Keratinocyte (primary cell): ENCODE measurements around the gene PRKAR1B. TPM values are rescaled to one million over a fixed set of nuclear protein-coding genes. Genes with fewer than 3 reads are reported as not detected.

Experiments
- DNase-seq: peaks from one replicate; pipeline ENCODE4 v3.0.0-alpha.2; 2011; ENCODE audit warnings: low read depth, missing footprints, low spot score
- FAIRE-seq: peaks from 2 replicates; lab custom pipeline; 2011; peaks lifted over from hg19 to GRCh38; lab: Jason Lieb, UNC
- H2AFZ ChIP-seq: 2 replicates; pipeline ENCODE4 v1.6.0; 2012; ENCODE audit warnings: low read length, control low read depth, inconsistent platforms; ENCODE audit not compliant: control insufficient read depth
- H3K27ac ChIP-seq: 2 replicates; pipeline ENCODE4 v1.5.1; 2011; ENCODE audit warnings: low read length; ENCODE audit not compliant: control insufficient read depth, insufficient read depth
- H3K27me3 ChIP-seq: 3 replicates; pipeline ENCODE4 v1.6.0; 2011; ENCODE audit warnings: low read length; ENCODE audit not compliant: control insufficient read depth, insufficient read depth; ENCODE audit errors: extremely low read depth
- H3K36me3 ChIP-seq, 2 experiments: 2 replicates in 1 of 2; 3 replicates in 1 of 2; pipeline ENCODE4 v1.5.1; 2011; ENCODE audit warnings: low read length in 2 of 2, mild to moderate bottlenecking in 1 of 2; ENCODE audit not compliant: control insufficient read depth in 2 of 2, insufficient read depth in 2 of 2; ENCODE audit errors: extremely low read depth in 1 of 2
- H3K4me1 ChIP-seq: 3 replicates; pipeline ENCODE4 v1.5.1; 2011; ENCODE audit warnings: low read length; ENCODE audit not compliant: control insufficient read depth, insufficient read depth; ENCODE audit errors: extremely low read depth
- H3K4me2 ChIP-seq: 3 replicates; pipeline ENCODE4 v1.6.0; 2011; ENCODE audit warnings: low read depth, low read length; ENCODE audit not compliant: control insufficient read depth, insufficient read depth; ENCODE audit errors: extremely low read depth
- H3K4me3 ChIP-seq, 3 experiments: fragments of 200-600 bp in 1 of 3; sonication (generic) in 1 of 3; 2 replicates in 2 of 3; 3 replicates in 1 of 3; pipeline ENCODE4 v1.5.1; 2011 to 2016; ENCODE audit warnings: low read length in 3 of 3, mild to moderate bottlenecking in 3 of 3, control low read depth in 2 of 3, inconsistent platforms in 1 of 3, low read depth in 1 of 3, mixed read lengths in 1 of 3, mixed run types in 1 of 3, moderate library complexity in 1 of 3; ENCODE audit not compliant: control insufficient read depth in 2 of 3, insufficient read depth in 2 of 3; ENCODE audit errors: extremely low read depth in 1 of 3
- H3K79me2 ChIP-seq: 2 replicates; pipeline ENCODE4 v1.6.0; 2012; ENCODE audit warnings: low read length; ENCODE audit not compliant: control insufficient read depth, insufficient read depth
- H3K9ac ChIP-seq: 3 replicates; pipeline ENCODE4 v1.6.0; 2011; ENCODE audit warnings: low read length; ENCODE audit not compliant: control insufficient read depth, insufficient read depth; ENCODE audit errors: extremely low read depth
- H3K9me1 ChIP-seq: 3 replicates; pipeline ENCODE4 v1.6.0; 2011; ENCODE audit warnings: low read length; ENCODE audit not compliant: control insufficient read depth, insufficient read depth; ENCODE audit errors: extremely low read depth
- H3K9me3 ChIP-seq: 2 replicates; pipeline ENCODE4 v1.5.1; 2012; ENCODE audit warnings: low read depth, low read length; ENCODE audit not compliant: control insufficient read depth
- H4K20me1 ChIP-seq: 3 replicates; pipeline ENCODE4 v1.6.0; 2011; ENCODE audit warnings: low read length; ENCODE audit not compliant: control insufficient read depth, insufficient read depth; ENCODE audit errors: extremely low read depth
- EZH2 ChIP-seq: IDR thresholded peaks from one replicate; pipeline ENCODE4 v1.6.1; 2012; ENCODE audit warnings: inconsistent platforms, mild to moderate bottlenecking, low read length, moderate library complexity
- dilution Hi-C: fragments of 300-500 bp; cut with MboI; formaldehyde crosslinking; loops from one replicate; pipeline ENCODE4 v1.7.0; 2020; ENCODE audit warnings: low sequenced_read_pairs; ENCODE audit not compliant: extremely low pct_ligation_motif_present
- polyA plus RNA-seq, 5 experiments: library from polyadenylated mRNA; depleted of rRNA in 3 of 5; stranded (reverse) in 3 of 5; stranded (forward) in 1 of 5; unstranded in 1 of 5; fragments of >200 nt; gene quantifications; 1 replicate in 1 of 5; 2 replicates in 3 of 5; 3 replicates in 1 of 5; pipeline versions ENCODE4 v1.2.1 to v1.2.3, GENCODE V29; 2011 to 2012; ENCODE audit warnings: missing spikeins in 2 of 5, low read depth in 1 of 5, low replicate concordance in 1 of 5
- TF ChIP-seq, protein P1 (sequence below), 3 experiments: IDR thresholded peaks in 1 of 3; conservative IDR thresholded peaks in 1 of 3; optimal IDR thresholded peaks in 1 of 3; 2 replicates in 2 of 3; 3 replicates in 1 of 3; pipeline versions ENCODE3 to v1.5.1; 2011; ENCODE audit warnings: low read length in 3 of 3, mild to moderate bottlenecking in 3 of 3, moderate library complexity in 2 of 3, control low read depth in 1 of 3, inconsistent platforms in 1 of 3; ENCODE audit not compliant: insufficient read depth in 2 of 3; ENCODE audit errors: extremely low read depth in 1 of 3

Gene PRKAR1B
- polyA plus RNA-seq, 1 donor (not counting 4 experiments of a cell fraction or from before 2014, with no cell fraction given) = 10.8 TPM

DNA sequence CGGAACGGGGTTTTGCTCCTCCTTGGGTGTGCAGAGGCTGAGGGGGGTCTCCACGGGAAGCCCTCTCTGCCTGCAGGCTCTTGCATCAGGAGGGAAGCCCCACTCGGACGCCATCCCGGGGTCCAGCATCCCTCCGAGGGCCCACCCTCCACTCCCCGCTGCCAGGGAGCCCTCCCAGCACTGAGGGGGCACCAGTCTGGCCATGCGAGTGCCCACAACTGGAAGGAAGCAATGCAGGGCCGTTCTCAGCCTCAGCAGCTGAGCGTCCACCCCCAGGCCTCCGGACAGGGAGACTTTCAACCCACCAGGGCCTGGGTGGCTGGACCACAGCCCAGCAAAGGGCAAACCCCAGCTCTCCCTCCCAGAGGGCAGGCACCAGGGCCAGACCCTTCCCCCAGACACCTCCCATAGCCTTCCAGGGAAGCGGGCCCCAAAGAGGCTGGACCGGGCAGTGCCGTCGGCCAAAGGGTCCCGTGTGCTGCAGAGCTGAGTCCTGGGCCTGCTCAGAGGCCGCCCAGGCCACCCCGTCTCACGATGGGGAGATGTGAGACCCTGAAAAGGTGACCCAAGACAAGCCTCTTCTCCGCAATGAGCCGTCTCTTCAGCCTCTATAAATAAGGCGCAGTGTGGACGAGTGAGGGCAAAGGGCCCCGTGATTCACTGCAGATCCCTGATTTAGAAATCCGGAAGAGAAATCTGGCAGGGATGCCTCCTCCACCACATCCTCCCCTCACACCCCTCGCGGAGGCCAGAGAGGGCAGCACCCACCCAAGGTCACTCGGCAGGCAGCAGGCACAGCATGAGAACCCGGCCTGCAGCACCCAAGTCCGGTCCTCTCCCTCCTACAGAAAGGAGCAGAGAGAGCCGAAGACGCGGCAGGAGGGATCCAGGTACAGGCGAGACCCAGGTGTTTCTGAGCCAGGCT, 82.4 kb downstream of the PRKAR1B start:
- peaks cover 3% of the 10 kb centered on the region for H3K9me3 ChIP-seq
- H4K20me1 ChIP-seq = no peaks in the 10 kb centered on the region
- dilution Hi-C loops = no loop called here
- H3K27ac ChIP-seq = no peak overlapping the region
- TF ChIP-seq, protein P1, sequence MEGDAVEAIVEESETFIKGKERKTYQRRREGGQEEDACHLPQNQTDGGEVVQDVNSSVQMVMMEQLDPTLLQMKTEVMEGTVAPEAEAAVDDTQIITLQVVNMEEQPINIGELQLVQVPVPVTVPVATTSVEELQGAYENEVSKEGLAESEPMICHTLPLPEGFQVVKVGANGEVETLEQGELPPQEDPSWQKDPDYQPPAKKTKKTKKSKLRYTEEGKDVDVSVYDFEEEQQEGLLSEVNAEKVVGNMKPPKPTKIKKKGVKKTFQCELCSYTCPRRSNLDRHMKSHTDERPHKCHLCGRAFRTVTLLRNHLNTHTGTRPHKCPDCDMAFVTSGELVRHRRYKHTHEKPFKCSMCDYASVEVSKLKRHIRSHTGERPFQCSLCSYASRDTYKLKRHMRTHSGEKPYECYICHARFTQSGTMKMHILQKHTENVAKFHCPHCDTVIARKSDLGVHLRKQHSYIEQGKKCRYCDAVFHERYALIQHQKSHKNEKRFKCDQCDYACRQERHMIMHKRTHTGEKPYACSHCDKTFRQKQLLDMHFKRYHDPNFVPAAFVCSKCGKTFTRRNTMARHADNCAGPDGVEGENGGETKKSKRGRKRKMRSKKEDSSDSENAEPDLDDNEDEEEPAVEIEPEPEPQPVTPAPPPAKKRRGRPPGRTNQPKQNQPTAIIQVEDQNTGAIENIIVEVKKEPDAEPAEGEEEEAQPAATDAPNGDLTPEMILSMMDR (optimal IDR thresholded peaks at IDR 0.05 in 1 of 3, IDR thresholded peaks at IDR 0.05 in 1 of 3, conservative IDR thresholded peaks at IDR 0.05 in 1 of 3; ENCODE audit: extremely low read depth in 1 of 3, insufficient read depth in 2 of 3, low read length in 3 of 3) = no peak
- TF ChIP-seq EZH2 = no peak
- H3K4me2 ChIP-seq = no peak overlapping the region
- H3K4me3 ChIP-seq = no peak overlapping the region
- H3K9me1 ChIP-seq = no peaks in the 10 kb centered on the region
- no peaks in the 10 kb centered on the region for H3K79me2 ChIP-seq
- H3K9ac ChIP-seq = no peak overlapping the region
- H2AFZ ChIP-seq = no peak overlapping the region
- H3K4me1 ChIP-seq = peaks cover 3% of the 10 kb centered on the region
- FAIRE-seq (no peak), DNase-seq (no peak)
- H3K36me3 ChIP-seq = peaks cover 0 to 2% of the 10 kb centered on the region in 2 experiments
- H3K27me3 ChIP-seq = no peaks in the 10 kb centered on the region

DNA sequence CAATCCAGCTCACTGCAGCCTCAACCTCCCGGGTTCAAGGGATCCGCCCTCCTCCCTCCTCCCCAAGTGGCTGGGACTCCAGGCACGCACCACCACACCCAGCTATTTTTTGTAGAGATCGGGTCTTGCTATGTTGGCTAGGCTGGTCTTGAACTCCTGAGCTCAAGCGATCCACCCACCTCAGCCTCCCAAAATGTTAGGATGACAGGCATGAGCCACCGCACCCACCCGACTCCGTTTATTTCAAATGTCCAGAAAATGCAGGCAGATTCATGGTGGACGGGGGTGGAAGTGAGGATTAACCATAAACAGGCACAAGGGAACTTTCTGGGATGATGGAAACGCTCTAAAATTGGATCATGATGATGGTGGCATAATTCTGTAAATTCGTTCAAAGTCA, 85.1 kb downstream of the PRKAR1B start:
- Histone ChIP-seq H2AFZ (no peak overlapping the region), H3K4me2 (no peak overlapping the region), H3K9me3 (peaks cover 3% of the 10 kb centered on the region), H3K4me3 (no peak overlapping the region), H3K9ac (no peak overlapping the region), H3K4me1 (peaks cover 3% of the 10 kb centered on the region), H3K79me2 (no peaks in the 10 kb centered on the region), H4K20me1 (no peaks in the 10 kb centered on the region), H3K36me3 (peaks cover 0 to 2% of the 10 kb centered on the region in 2 experiments), H3K9me1 (no peaks in the 10 kb centered on the region), H3K27ac (no peak overlapping the region), H3K27me3 (no peaks in the 10 kb centered on the region)
- no peak for DNase-seq
- no peak for FAIRE-seq
- no peak for TF ChIP-seq EZH2
- TF ChIP-seq, protein P1 (optimal IDR thresholded peaks at IDR 0.05 in 1 of 3, IDR thresholded peaks at IDR 0.05 in 1 of 3, conservative IDR thresholded peaks at IDR 0.05 in 1 of 3; ENCODE audit: extremely low read depth in 1 of 3, insufficient read depth in 2 of 3, low read length in 3 of 3) = no peak
- dilution Hi-C loops = no loop called here
